HG02970 (cell line): ENCODE results near the gene C1QB.

Source experiments
- ATAC-seq: cut with Tn5 transposase; IDR thresholded peaks from one replicate; pipeline ENCODE4 v1.9.1; 2021; ENCODE audit warnings: mild to moderate bottlenecking, moderate library complexity, moderate number of reproducible peaks; ENCODE audit not compliant: unreplicated experiment, low FRiP score

Gene C1QB

GRCh38 chr1:22633697-22634463 lies 19.2 kb upstream of the C1QB start:
- no peak for ATAC-seq

- no peak for ATAC-seq
These were observed 17.6 kb upstream of the C1QB start for GRCh38 chr1:22635436-22635835.

GRCh38 chr1:22636353-22636752 lies 16.7 kb upstream of the C1QB start, which contains the start of gene C1QA:
Gene C1QA (plus strand): TSS chr1:22636628. CDS start chr1:22637617, 989 bp downstream.
- ATAC-seq: no peak

GRCh38 chr1:22636927-22637326 lies 16.1 kb upstream of the C1QB start:
- ATAC-seq: no peak

GRCh38 chr1:22637907-22638445 lies 15.1 kb upstream of the C1QB start:
- no peak for ATAC-seq

GRCh38 chr1:22638476-22639234 lies 14.4 kb upstream of the C1QB start:
- no peak for ATAC-seq

- ATAC-seq: no peak
These were observed 13.8 kb upstream of the C1QB start for GRCh38 chr1:22639286-22639685.

- no peak for ATAC-seq
These were observed 11.8 kb upstream of the C1QB start for GRCh38 chr1:22641247-22641646.

- ATAC-seq: no peak
These were observed 11.0 kb upstream of the C1QB start for GRCh38 chr1:22641906-22642636.

- no peak for ATAC-seq
These were observed 9.7 kb upstream of the C1QB start, which contains the start of gene C1QC for GRCh38 chr1:22643381-22643780. Gene C1QC (plus strand): TSS chr1:22643633. CDS start chr1:22644024, 391 bp downstream.

GRCh38 chr1:22643928-22644327 lies 9.1 kb upstream of the C1QB start:
- ATAC-seq: no peak

GRCh38 chr1:22645931-22646330 lies 7.1 kb upstream of the C1QB start:
- ATAC-seq: no peak

GRCh38 chr1:22646384-22646783 lies 6.7 kb upstream of the C1QB start:
- ATAC-seq: no peak

- ATAC-seq: no peak
These were observed 2.8 kb upstream of the C1QB start for GRCh38 chr1:22650089-22650693.

- ATAC-seq: no peak
These were observed 837 bp upstream of the C1QB start for GRCh38 chr1:22651941-22652856.

- no peak for ATAC-seq
These were observed 1.7 kb downstream of the C1QB start for GRCh38 chr1:22654692-22655091.

GRCh38 chr1:22658385-22659163 lies 5.5 kb downstream of the C1QB start:
- no peak for ATAC-seq

GRCh38 chr1:22660716-22661241 lies 7.7 kb downstream of the C1QB start:
- no peak for ATAC-seq
